H4 (cell line): ENCODE measurements around the gene JARID2. TPM values are rescaled to one million over a fixed set of nuclear protein-coding genes. Genes with fewer than 3 reads are reported as not detected.
"Not testable (repeated sequence)": the region's sequence is repeated elsewhere in the genome, so short reads cannot be mapped to it uniquely, and the experiment has no call there.

Experiments
- DNase-seq: peaks from one replicate; pipeline ENCODE4 v3.0.0-alpha.2; 2015; ENCODE audit warnings: low spot score
- total RNA-seq: library from RNA; depleted of rRNA; stranded (reverse); fragments of >200 nt; shearing (Covaris generic); gene quantifications from 2 replicates; pipeline ENCODE4 v1.2.3, GENCODE V29; 2014

The JARID2 gene
- total RNA-seq, 1 experiment from 2014 or later: 6.0 TPM

DNA sequence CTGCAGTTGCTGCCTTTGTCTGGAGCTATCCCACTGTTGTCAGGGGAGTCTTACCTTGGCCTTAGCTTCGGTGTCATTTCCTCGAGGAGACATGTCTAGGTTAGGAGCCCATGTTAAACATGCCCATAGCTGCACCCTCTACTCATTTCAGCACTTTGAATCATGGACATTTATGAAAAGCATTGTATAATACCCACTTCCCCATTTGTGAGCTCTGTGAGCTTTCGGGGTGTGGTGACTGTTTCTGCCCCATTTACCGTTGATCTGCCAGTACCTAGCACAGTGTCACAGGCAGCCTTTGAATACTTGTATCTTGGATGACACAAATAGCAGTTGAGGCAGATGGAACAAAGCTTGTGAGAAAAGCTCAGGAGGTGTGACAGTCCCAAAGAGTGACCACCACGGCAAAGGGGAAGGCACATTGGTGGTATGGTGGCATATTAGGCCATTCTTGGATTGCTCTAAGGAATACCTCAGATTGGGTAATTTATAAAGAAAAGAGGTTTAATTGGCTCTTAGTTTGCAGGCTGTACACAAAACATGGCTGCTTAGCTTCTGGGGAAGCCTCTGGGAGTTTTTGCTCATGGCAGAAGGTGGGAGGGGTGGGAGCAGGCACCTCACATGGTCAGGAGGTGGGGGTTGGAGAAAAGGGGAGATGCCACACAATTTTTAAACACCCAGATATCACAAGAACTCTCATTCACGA, 42.0 kb downstream of the JARID2 start:
- DNase-seq: no peak

DNA sequence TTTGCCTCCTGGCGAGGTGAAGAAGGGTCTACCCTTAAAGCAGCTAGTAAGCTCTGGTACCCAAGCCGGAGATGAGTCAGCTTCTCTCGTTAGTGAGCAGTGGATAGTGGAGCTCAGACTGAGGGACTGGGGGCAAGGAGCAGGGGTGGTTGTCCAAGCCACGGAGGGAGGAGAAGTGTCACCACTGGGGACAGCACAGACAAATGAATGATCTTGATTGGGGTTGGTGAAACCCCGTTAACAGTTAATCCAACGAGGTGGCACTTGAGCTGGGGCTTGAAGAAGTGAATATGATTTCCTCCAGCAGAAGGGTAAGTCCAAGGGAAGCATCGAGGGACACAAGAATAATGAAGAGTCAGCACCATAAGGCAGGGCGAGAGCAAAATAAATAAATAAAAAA, 43.0 kb downstream of the JARID2 start:
- DNase-seq: no peak

DNA sequence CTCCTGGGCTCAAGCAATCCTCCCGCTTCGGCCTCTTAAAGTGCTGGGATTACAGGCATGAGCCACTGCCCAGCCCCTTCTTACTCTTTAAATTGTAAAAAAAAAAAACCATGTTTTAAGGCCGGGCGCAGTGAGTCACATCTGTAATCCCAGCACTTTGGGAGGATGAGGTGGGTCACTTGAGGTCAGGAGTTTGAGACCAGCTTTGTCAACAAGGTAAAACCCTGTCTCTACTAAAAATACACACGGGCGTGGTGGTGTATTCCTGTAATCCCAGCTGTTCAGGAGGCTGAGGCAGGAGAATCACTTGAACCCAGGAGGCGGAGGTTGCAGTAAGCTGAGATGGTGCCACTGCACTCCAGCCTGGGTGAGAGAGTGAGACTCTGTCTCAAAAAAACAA, 43.6 kb downstream of the JARID2 start:
- peak; percentile 40 for DNase-seq

DNA sequence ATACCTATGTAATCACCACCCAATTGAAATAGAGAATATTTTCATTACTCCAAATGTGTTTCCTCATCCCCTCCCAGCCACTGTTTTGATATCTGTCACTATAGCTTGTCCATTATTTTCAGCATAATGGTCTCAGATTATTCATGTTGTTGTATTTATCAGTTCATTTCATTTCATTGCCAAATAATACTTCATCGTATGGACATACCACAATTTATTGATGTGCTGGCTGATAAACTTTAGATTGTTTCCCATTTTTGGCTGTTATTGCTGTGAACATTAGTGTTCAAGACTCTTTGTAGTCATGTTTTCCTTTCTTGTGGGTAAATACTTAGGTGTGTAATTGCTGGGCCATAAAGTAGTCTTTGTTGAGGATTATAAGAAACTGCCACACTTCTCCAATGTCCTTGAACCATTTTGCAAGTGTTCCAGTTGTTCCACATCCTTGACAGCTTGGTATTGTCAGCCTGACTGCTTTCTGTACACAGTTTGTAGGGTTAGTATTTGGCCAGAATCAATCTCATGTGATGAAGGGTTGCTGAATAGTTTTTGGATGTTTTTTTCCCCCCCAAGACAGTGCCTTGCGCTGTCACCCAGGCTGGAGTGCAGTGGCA, 44.3 kb downstream of the JARID2 start:
- DNase-seq: no peak

DNA sequence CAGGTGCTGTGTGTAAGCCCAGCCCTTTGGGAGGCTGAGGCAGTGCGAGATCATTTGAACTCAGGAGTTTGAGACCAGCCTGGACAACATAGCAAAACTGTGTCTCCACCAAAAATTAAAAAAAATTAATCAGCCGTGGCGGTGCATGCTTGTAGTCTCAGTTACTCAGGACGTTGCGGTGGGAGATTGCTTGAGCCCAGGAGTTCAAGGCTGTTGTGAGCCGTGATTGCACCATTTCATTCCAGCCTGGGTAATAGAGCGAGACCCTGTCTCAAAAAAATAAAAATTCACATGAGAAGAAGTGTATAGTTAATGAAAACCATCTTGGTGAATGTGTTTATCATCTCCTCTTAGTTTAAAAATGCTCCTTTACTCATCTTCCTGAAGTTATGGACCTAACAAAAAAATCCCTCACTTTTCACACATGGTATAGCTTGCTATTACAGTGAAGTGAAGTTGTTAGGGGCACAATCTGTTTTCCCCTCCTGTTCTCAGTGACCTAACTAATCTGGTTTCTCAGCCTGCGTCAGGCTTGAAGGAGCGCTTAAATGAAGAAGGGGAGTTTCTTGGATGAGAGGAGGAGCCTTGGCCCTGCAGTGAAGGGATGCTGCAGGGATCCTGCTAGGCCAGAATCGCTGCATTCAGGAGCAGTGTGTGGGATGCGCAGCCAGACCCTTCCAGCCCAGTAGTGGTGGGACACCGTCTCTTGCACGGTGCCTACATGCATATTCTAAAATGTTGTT, 45.3 kb downstream of the JARID2 start:
- no peak for DNase-seq

DNA sequence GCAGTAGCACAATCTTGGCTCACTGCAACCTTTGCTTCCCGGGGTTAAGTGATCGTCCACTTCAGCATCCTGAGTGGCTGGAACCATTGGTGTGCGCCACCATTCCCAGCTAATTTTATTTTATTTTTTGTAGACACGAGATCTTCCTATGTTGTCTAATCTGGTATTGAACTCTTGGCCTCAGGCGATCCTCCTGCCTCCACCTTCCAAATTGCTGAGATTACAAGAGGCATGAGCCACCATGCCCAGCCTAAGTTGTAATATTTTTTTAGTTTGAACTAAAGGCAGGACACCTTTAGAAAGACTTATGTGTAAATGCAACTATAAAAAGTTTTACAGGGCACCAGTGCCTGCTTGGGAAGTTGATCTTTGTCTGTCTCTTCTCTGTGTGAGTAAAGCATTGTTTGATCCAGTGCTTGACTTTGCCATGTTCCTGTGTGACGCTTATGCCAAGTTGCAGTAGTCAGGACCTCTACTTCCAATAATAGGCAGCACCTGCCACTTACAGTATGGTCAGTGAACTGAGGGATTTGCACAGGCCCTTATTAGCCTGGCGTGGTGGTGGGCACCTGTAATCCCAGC, 46.9 kb downstream of the JARID2 start:
- no peak for DNase-seq

DNA sequence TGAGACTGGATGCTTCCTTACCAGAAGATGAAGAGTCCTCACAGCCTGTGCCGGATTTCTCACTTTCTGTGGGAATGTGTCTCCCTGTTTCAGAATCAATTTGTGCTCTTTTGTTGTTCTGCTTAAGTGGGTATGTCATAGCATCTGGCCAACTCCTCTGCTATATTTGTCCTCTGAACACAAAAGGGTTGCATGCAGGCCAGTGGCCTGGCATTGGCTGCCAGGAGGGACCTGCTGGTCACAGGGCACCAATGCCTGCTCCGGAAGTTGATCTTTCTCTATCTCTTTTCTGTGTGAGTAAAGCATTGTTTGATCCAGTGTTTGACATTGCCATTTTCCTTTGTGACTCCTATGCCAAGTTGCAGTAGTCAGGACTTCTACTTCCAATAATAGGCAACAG, 47.8 kb downstream of the JARID2 start:
- no peak for DNase-seq

DNA sequence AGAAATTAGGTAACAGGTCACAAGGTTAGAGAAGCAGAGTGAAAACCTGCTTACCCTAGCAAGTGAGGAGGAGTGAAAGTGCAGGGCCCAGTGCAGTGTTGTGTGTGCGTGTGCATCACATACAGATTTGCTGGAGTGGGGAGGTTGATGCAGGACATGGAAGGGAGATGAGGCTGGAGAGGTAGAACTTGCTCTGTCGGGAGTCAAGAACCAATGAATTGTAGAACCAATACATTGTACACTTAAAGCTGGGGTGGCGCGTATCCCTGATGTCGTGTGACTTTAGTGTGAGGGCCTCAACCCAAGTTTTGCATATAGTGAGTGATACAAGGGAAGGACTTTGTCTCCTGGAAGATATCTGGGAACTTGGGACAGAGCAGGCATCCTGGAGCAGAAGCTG, 48.6 kb downstream of the JARID2 start:
- no peak for DNase-seq

DNA sequence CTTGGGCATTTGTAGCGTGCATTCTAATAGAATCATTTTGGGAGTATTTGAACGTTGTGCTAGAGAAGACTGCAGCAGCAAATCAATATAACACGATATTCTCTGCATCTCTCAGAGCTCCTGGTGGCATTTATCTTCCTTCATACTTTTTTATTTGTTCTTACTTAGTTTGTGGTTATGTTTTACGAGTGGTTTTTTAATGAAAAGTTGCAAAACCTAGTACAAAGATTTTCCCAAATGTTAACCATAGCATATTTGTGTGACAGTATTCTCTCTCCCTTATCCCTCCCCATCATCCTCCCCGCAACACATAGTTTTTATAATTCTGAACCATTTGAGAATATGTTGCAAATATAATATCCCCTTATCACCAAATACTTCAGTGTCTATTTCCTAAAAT, 50.4 kb downstream of the JARID2 start:
- no peak for DNase-seq

DNA sequence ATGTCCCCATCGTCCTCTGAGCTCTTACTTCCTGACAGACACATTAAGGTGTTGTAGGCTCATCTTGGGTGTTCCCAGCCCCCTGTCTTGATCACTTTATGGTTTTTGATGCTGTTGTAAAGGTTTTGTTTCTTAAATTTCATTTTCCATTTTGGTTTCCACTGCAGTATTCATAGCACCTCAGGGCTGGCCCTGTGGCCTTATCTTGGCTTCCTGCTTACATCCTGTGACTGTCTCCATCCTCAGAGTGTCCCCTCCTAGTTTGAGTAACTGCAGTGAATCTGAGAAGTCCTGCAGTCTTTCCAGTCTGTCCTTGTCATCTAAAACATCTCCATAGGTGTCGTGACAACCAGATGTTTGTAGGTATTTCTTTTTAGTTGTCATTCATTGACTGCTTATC, 50.9 kb downstream of the JARID2 start:
- DNase-seq: no peak

DNA sequence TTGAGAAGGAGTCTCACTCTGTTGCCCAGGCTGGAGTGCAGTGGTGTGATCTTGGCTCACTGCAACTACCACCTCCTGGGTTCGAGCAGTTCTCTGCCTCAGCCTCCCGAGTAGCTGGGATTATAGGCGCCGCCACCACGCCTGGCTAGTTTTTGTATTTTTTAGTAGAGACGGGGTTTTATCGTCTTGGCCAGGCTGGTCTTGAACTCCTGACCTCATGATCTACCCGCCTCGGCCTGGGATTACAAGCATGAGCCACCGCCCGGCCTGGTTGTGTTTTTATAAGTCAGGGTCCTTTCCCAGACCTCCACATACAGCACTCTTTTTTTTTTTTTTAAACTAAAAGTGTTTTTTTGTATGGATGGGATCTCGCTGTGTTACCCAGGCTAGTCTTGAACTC, 51.3 kb downstream of the JARID2 start:
- DNase-seq: not testable (repeated sequence)

DNA sequence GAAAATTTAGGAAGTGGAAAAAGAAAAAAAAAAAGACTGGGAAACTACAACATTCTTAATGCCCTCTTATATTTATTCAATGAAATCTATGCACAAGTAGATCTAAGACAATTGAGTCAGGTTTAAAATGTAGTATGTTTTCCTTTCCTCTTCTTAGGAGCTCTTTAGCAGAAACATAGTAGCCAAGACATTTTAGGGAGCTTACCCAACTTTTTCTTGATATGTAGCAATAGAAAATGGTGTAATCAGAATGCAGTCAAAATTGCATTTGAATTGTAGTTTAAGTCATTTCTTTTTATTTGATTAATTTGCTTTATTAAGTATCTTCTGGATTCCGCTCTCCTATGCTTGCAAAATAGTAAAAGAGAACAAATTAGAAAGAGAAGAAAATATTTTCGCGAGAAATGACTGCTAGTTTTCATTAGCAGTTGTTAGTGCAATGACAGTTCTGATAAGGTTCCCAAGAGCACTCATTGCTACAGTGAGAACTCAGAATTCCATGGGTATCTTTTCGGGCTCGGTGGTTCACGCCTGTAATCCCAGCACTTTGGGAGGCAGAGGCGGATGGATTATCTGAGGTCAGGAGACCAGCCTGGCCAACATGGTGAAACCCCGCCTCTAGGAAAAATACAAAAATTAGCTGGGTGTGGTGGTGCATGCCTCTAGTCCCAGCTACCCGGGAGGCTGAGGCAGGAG, 52.2 kb downstream of the JARID2 start:
- no peak for DNase-seq

DNA sequence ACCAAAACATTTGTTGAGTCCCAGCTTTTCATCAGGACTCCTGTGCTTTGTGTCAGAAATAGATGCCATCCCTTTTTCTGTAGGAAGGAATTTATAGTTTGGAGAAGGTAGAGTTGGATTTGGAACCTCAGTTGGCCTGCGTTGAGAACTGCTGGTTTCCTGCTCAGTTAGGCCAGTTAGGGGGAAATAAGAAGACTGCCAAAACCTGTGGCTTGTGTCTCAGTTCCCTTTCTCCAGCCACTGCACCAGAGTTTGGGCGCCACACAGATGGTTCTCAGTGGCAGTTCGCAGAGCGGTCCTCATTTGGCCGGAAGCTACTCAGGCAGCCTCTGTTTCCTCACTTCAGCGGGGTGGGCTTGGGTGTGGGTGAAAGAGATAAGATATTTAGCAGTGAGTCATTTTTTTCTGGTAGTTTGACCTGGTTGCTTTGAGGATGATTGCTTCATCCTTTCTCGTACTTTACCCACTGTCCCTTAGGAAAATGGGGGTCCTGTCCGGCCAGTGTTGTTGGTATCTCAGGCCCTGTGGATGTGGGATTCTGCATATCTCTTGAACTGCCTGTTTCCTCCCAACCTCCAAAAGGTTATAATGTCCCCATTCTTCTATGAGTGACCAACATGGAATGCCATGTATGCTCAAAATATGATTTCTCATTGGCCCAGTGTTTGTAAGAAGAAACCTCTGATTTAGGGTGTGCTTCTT, 53.7 kb downstream of the JARID2 start:
- no peak for DNase-seq

DNA sequence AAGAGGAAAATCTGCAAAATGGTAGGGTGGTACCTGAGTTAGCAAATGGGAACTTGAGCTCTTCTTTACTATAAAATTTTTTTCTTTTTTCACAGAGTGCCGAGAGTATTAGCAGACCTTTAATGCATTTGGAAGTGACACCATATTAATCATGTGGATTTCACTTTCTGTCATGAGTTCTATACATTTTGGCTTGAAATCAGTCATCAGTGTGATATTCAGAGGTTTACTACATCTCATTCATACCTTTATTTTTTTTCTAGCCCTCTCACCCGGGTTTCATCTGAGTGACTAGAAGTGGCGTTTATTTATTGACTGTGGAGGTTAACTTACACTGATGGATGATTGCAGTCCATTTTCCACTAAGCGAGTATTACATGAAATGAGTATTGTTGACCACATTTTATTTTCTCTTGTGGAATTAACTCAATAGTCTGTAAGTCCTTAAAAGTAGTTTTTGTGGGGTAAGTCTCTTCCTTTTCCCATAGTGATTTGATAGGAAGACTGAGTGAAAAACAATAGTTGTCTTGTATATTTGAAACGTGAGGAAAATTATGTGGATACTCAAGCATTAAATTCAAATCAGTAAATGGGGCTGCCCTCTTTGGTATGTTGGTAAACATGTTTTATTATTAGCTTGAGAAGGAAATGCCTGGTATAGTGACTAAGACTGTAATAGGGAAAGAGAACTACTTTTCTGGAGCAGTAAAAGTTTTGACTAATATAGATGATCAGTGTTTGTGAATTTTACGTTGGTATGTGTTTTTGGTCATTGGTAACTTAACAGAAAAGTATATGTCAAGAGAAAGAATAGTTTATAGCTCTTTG, 55.5 kb downstream of the JARID2 start:
- DNase-seq: no peak

DNA sequence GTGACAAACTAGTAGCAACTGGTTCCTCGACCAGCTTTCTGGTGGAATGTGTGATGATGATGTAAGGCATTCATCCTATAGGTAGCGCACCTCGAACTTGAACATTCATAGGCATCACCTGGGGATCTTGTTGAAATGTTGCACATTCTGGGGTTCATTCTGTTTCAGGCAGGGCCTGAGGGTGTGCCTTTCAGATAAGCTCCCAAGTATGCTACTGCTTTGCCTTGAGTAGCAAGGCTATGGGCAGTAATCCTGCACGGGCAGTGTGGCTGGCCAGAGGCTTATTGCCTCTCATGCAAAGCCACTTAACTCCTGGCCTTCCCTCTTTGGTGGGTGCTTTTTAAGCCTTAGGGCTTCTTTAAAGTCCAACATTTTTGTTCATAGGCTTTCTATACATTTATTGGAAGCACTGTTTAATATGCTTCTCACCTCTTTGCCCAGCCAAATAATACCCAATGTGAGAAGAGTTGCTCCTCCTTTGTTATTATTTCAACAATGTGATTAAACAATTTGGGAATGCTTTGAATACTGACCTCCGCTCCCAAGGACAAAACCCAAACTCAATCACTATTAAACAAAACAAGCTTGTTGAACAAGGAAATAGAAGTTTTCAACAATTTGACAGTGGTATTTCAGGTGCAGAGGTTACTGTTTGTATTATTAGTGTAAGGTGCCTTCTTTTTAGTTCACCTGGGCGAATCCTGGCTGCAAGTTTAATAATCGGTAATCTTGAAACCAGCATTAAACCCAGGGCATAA, 57.5 kb downstream of the JARID2 start:
- DNase-seq: no peak

DNA sequence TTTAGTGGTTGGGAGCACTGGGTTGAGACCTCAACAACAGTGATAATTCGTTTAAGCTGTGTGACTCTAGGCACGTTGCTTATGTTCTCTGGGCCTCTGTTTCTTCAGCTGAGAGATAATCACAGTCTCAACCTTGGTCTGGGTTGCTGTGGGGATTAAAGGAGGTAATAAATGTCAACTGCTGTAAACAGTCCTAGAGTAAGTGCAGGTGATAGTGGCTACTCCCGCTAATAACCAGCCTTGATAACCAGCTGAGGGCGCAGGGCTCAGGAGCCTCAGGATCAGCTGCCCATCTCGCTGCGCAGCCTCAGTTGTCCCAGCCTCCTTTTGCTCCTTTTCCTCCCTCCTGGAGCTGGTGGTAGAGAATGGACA, 58.0 kb downstream of the JARID2 start:
- DNase-seq: no peak

DNA sequence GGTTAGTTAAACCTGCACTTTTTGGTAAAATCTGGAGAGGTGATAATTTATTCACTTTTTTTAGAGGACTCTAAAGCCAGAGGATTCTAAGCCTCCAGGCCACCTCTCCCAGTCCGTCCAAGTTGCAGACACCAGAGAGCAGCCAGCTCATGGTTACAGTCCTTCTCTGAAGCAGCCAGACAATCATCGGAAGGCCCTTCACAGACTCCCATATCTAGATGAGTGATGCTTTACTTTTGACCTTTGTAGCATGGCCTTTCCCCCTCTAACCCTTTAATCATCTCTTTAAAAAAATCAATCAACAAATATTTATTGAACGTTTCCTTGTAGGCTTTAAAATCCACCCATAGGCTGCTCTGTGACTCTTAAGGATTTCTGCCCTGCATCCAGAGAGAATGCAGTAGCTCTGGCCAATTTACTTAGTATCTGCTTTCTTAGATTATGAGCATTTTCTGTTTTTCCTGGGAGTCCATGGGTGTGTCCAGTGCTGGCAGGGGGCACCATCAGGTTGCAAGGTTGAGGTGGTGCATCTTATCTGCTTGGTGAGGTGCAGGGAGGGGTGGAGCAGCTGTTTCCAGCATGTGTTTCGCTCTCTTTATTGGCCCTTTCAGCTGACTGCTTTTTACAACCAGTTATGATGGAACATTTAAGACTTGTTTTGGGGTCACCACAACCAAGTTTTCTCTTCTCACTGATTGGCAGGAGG, 58.6 kb downstream of the JARID2 start:
- no peak for DNase-seq

DNA sequence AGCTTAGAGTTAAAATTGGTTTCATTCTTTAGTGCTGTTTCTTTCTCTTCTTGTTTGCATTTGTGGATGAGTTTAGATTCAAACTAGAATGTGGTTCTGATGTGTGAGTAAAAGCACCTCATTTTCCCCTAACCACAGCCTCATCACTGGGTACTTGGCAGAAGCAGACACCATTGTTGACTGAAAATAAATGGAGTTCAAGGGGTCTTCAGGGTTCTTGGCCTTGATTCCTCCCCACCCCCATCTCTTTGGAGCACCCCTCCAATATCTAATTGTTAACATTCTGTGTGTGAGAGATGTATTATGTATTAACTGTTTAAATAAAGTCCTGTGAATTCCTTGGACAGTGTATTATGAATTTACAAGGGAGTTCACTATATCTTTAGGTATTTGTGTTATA, 59.6 kb downstream of the JARID2 start:
- no peak for DNase-seq

DNA sequence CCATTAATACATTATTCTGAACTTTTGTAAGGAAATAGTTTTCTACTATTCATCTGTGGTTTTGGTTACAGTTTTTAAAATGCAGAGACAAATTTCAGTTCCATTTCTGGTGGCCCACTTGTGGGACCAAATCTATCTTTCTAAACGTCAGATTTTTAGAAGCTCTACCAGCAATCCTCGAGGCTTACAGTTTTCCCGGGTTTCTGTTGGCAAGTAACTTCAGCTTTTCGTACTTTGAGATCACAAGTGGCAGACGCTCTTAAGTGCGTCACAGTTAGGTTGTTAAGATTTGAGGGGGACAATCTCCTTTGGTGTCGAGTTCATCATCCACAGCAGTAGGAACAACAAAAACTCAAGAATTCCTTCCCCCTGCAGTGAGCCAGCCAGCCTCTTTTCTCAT, 60.0 kb downstream of the JARID2 start:
- DNase-seq: no peak
